SK-N-SH (cell line): Measurements from ENCODE around the gene SCAPER.

Experiments
- EP300 ChIP-seq, 2 experiments: IDR thresholded peaks; 2 replicates each; pipeline versions ENCODE4 v1.4.0 to v1.6.1; 2012; ENCODE audit warnings: borderline replicate concordance in 1 of 2, low read depth in 1 of 2, low read length in 1 of 2
- MXI1 ChIP-seq: IDR thresholded peaks from 2 replicates; pipeline ENCODE4 v1.6.1; 2012; ENCODE audit warnings: mild to moderate bottlenecking, low read depth, low read length, improper control_type of control experiment
- NRF1 ChIP-seq: IDR thresholded peaks from 2 replicates; pipeline ENCODE4 v1.6.1; 2012; ENCODE audit warnings: low read depth, mild to moderate bottlenecking, low read length
- TAF1 ChIP-seq: IDR thresholded peaks from 2 replicates; pipeline ENCODE4 v1.6.1; 2012; ENCODE audit warnings: low read depth, mild to moderate bottlenecking, low read length, moderate library complexity, borderline replicate concordance
- YY1 ChIP-seq: IDR thresholded peaks from 2 replicates; pipeline ENCODE4 v1.4.0; 2012; ENCODE audit warnings: low read depth, mild to moderate bottlenecking
- TF ChIP-seq, protein P1 (sequence below): fragments of 200-600 bp; sonication (generic); IDR thresholded peaks from 2 replicates; pipeline ENCODE4 v1.6.1; 2017; ENCODE audit warnings: antibody characterized with exemption, mild to moderate bottlenecking, moderate library complexity
- TF ChIP-seq, protein P2 (sequence below): IDR thresholded peaks from 2 replicates; pipeline ENCODE4 v1.4.0; 2012; ENCODE audit warnings: low read depth

- TF ChIP-seq NRF1 (no peak), TAF1 (no peak), YY1 (no peak), MXI1 (no peak), EP300 (IDR thresholded peaks at IDR 0.05; ENCODE audit: borderline replicate concordance in 1 of 2, low read depth in 1 of 2, low read length in 1 of 2) (no peak)
- TF ChIP-seq, protein P1, sequence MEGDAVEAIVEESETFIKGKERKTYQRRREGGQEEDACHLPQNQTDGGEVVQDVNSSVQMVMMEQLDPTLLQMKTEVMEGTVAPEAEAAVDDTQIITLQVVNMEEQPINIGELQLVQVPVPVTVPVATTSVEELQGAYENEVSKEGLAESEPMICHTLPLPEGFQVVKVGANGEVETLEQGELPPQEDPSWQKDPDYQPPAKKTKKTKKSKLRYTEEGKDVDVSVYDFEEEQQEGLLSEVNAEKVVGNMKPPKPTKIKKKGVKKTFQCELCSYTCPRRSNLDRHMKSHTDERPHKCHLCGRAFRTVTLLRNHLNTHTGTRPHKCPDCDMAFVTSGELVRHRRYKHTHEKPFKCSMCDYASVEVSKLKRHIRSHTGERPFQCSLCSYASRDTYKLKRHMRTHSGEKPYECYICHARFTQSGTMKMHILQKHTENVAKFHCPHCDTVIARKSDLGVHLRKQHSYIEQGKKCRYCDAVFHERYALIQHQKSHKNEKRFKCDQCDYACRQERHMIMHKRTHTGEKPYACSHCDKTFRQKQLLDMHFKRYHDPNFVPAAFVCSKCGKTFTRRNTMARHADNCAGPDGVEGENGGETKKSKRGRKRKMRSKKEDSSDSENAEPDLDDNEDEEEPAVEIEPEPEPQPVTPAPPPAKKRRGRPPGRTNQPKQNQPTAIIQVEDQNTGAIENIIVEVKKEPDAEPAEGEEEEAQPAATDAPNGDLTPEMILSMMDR, result no peak
- TF ChIP-seq, protein P2, sequence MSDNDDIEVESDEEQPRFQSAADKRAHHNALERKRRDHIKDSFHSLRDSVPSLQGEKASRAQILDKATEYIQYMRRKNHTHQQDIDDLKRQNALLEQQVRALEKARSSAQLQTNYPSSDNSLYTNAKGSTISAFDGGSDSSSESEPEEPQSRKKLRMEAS, result no peak
These were observed 3.2 kb downstream of the SCAPER start for GRCh38 chr15:76901965-76902364.
